PC-9 (cell line): Measurements from ENCODE around the gene HOXC12. TPM values are rescaled to one million over a fixed set of nuclear protein-coding genes. Genes with fewer than 3 reads are reported as not detected.

Source experiments
- BruUV-seq: library from RNA; stranded (reverse); fragments of 400-500 nt; replicated peaks from 2 replicates; lab custom pipeline; 2021; lab: Mats Ljungman, UMichigan
- CTCF ChIA-PET: fragments of 300-600 bp; sonication (Branson Sonifier 250); formaldehyde crosslinking; loops from one replicate; lab custom pipeline; 2022; ENCODE audit warnings: antibody characterized with exemption; lab: Charles Lee
- POLR2A ChIA-PET: fragments of 300-600 bp; sonication (Branson Sonifier 250); formaldehyde crosslinking; loops from one replicate; lab custom pipeline; 2022; ENCODE audit warnings: antibody characterized with exemption; ENCODE audit not compliant: unreplicated experiment; lab: Charles Lee
- DNase-seq, 2 experiments: peaks; one replicate each; pipeline versions ENCODE4 v3.0.0 to v3.0.0-alpha.2; 2015 to 2022; ENCODE audit warnings: mixed read lengths in 1 of 2
- H2AFZ ChIP-seq: fragments of 200-600 bp; sonication (generic); 2 replicates; pipeline ENCODE4 v1.8.1; 2017; ENCODE audit warnings: antibody characterized with exemption
- H3F3A ChIP-seq: fragments of 200-600 bp; sonication (generic); 2 replicates; pipeline ENCODE4 v1.8.1; 2017; ENCODE audit warnings: antibody characterized with exemption, mild to moderate bottlenecking, low read depth; ENCODE audit not compliant: insufficient read depth
- H3K27ac ChIP-seq: fragments of 200-600 bp; sonication (generic); 2 replicates; pipeline ENCODE4 v1.6.1; 2016; ENCODE audit warnings: mixed run types
- H3K27me3 ChIP-seq: fragments of 200-600 bp; sonication (generic); 2 replicates; pipeline ENCODE4 v1.6.1; 2016; ENCODE audit warnings: low read depth, mixed run types; ENCODE audit not compliant: insufficient read depth
- H3K36me3 ChIP-seq: fragments of 200-600 bp; sonication (generic); 2 replicates; pipeline ENCODE4 v1.6.1; 2016; ENCODE audit warnings: low read depth, mixed run types
- H3K4me1 ChIP-seq: fragments of 200-600 bp; sonication (generic); replicated peaks from 2 replicates; pipeline ENCODE4 v1.6.1; 2016; ENCODE audit warnings: mixed run types; ENCODE audit not compliant: insufficient read depth
- H3K4me2 ChIP-seq: fragments of 200-600 bp; sonication (generic); 2 replicates; pipeline ENCODE4 v1.6.1; 2017; ENCODE audit warnings: mixed run types
- H3K4me3 ChIP-seq: fragments of 200-600 bp; sonication (generic); 2 replicates; pipeline ENCODE4 v1.6.1; 2016; ENCODE audit warnings: mixed run types
- H3K79me2 ChIP-seq: fragments of 200-600 bp; sonication (generic); 2 replicates; pipeline ENCODE4 v1.6.1; 2017; ENCODE audit warnings: low read depth, mixed run types
- H3K9me2 ChIP-seq: fragments of 200-600 bp; sonication (generic); 2 replicates; pipeline ENCODE4 v1.8.1; 2017; ENCODE audit warnings: mild to moderate bottlenecking; ENCODE audit not compliant: insufficient read depth
- H3K9me3 ChIP-seq: fragments of 200-600 bp; sonication (generic); 2 replicates; pipeline ENCODE4 v1.8.1; 2016; ENCODE audit warnings: low read depth; ENCODE audit not compliant: insufficient read depth
- H4K20me1 ChIP-seq: fragments of 200-600 bp; sonication (generic); 2 replicates; pipeline ENCODE4 v1.8.1; 2017; ENCODE audit not compliant: insufficient read depth
- CTCF ChIP-seq: fragments of 200-600 bp; sonication (generic); conservative IDR thresholded peaks from 2 replicates; pipeline ENCODE4 v1.6.1; 2017; ENCODE audit warnings: mixed run types, antibody characterized with exemption, mild to moderate bottlenecking, moderate library complexity
- EZH2 ChIP-seq: fragments of 200-600 bp; sonication (generic); IDR thresholded peaks from 2 replicates; pipeline ENCODE4 v1.8.0; 2017; ENCODE audit warnings: antibody characterized with exemption, low read depth
- intact Hi-C: fragments of 100-400 bp; cut with micrococcal nuclease; formaldehyde crosslinking; loops from one replicate; pipeline ENCODE4 v1.10.0; 2022; ENCODE audit not compliant: unreplicated experiment
- total RNA-seq: library from RNA; stranded (reverse); gene quantifications from 2 replicates; pipeline ENCODE4 v1.2.3, GENCODE V29; 2021

HOXC12 gene
- total RNA-seq, 1 experiment from 2014 or later = 0.24 TPM

DNA sequence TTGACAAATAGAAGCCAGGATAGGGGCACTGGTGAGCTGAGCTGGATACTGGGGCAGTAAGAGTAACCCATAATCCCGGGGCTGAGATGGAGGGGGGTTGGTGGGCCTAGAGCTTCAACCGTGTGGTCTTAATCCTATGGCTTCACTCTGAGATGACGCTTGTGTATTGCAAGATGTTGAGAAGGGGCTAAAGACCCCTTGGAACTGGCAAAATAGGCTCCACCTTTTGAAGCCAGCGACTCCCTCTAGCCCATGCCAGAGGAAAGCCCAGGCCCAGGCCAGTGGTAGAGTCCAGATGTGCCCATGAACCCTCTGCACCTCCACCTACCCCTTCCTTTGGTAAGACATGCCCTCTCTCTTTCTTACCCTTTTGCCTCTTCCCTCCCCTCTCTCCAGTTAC, 4.6 kb downstream of the HOXC12 start:
- POLR2A ChIA-PET = no interaction called here
- Histone ChIP-seq H3K27me3 (no peaks in the 10 kb centered on the region), H3K4me1 (peaks cover under 1% of the 10 kb centered on the region; the same call in 1 of the 2 replicates), H3K9me2 (no peaks in the 10 kb centered on the region), H3K36me3 (no peaks in the 10 kb centered on the region), H3K4me3 (no peak overlapping the region), H3K4me2 (no peak overlapping the region), H3F3A (no peaks in the 10 kb centered on the region), H3K9me3 (no peaks in the 10 kb centered on the region), H3K27ac (no peak overlapping the region), H3K79me2 (no peaks in the 10 kb centered on the region), H2AFZ (no peak overlapping the region), H4K20me1 (no peaks in the 10 kb centered on the region)
- no TSS peak for BruUV-seq
- CTCF ChIA-PET = interaction anchor here (0.6 kb wide), 1 partner anchor 38 kb away, joined by 3 read pairs; no protein-coding TSS in a partner anchor
- no peak for TF ChIP-seq CTCF
- no peak for TF ChIP-seq EZH2
- intact Hi-C loops = no loop called here
- DNase-seq = no peak

DNA sequence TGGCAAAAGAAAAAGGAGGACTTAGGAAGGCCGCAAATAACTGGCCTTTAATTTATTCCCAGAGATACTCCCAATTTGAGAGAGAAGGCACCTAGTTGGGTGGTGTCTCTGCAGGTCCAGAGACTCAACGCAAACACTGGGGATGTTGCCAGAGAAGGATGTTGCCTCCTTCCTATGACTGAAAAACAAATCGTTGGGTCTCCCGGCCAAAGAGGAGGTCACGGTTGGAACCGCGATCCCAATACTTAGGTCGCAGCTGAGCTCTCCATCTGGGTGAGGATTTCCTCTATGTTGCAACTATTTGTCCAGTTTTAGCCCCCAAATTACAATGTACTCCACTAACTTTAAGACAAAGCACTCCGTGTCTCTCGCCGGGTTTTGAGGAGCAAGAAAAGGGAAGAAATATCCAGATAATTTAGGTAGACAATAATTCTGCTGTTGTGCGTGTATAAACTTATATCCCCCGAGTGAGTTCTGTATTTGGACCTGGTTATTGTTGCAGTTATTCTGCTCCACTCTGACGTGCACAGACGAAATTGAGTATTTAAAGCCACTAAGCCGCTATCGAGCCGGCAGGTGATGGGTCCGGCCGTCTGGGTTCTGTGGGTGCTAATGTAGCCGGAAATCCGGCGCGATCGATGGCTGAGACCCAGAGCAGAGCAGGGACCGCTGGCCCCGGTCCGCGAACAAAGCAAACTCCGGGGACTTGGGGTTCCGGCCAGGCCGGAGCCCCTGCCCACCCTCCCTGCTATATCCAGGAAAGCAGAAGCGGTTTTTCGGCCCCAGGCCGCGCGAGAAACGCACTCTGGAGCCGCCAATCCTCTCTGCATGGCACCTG, 5.7 kb downstream of the HOXC12 start:
- H2AFZ ChIP-seq = no peak overlapping the region
- H3K27ac ChIP-seq = no peak overlapping the region
- no peaks in the 10 kb centered on the region for H3K4me1 ChIP-seq
- H3K9me3 ChIP-seq = no peaks in the 10 kb centered on the region
- intact Hi-C loops = no loop called here
- H3K79me2 ChIP-seq = no peaks in the 10 kb centered on the region
- no peaks in the 10 kb centered on the region for H3K27me3 ChIP-seq
- H3K9me2 ChIP-seq = no peaks in the 10 kb centered on the region
- no TSS peak for BruUV-seq
- no peak overlapping the region for H3K4me2 ChIP-seq
- H3F3A ChIP-seq = no peaks in the 10 kb centered on the region
- DNase-seq = no peak
- H4K20me1 ChIP-seq = no peaks in the 10 kb centered on the region; the same call in 1 of the 2 replicates
- no peak overlapping the region for H3K4me3 ChIP-seq
- no peaks in the 10 kb centered on the region for H3K36me3 ChIP-seq
- ChIA-PET CTCF (no interaction called here), POLR2A (no interaction called here)
- TF ChIP-seq EZH2 (no peak), CTCF (no peak)

DNA sequence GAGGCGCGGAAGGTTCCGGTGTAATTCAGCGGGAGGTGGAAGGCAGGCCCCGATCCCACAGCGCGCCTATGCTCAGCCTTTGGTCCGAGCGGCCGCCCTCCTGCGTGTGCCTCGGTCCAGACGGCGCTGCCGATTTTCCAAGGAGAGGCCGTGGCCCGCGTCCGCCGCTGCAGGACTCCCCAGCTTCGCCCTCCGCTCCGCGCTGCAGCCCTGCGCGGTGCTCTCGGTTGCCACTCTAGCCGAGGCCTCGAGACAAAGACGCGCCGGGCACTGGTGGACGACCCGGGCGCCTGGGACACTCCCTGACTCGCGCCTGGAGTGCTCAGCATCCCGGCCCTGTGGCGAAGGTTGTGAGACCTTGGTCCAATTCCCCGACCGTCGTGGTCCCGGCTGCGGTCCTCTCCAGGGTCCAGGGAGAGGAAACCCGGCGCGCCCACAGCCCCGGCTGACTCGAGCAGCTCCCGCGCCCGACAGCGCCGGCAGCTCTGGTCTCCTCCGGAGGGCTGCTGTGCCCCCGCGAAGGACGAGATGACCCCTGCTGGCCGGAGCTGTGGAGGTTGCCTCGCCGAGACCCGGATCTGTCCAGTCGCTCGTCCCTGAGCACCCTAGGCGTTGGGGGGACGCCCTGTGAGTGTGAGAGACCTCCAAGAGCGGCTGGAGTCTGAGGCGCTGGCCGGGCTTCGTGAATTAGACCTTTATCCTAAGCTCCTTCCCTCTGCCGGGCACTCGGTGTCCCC, 6.5 kb downstream of the HOXC12 start:
- H3K4me3 ChIP-seq = no peak overlapping the region
- no peaks in the 10 kb centered on the region for H3K4me1 ChIP-seq
- no peaks in the 10 kb centered on the region for H3K9me3 ChIP-seq
- no peaks in the 10 kb centered on the region for H3K36me3 ChIP-seq
- no peaks in the 10 kb centered on the region for H3K9me2 ChIP-seq
- no peaks in the 10 kb centered on the region for H3F3A ChIP-seq
- CTCF ChIA-PET = no interaction called here
- no peaks in the 10 kb centered on the region; the same call in 1 of the 2 replicates for H4K20me1 ChIP-seq
- no TSS peak for BruUV-seq
- no peak overlapping the region for H2AFZ ChIP-seq
- POLR2A ChIA-PET = no interaction called here
- no peak overlapping the region for H3K27ac ChIP-seq
- DNase-seq = no peak
- H3K4me2 ChIP-seq = no peak overlapping the region
- no peaks in the 10 kb centered on the region for H3K27me3 ChIP-seq
- intact Hi-C loops = no loop called here
- H3K79me2 ChIP-seq = no peaks in the 10 kb centered on the region
- no peak for TF ChIP-seq EZH2
- no peak for TF ChIP-seq CTCF
